Activated T-cell treated with anti-CD3 and anti-CD28 coated beads for 1 hour (primary cell): Measurements from ENCODE around the gene VSX1.

Source experiments
- DNase-seq: peaks from one replicate; pipeline ENCODE4 v3.0.0-alpha.2; 2020; ENCODE audit warnings: low read depth

The VSX1 gene

DNA sequence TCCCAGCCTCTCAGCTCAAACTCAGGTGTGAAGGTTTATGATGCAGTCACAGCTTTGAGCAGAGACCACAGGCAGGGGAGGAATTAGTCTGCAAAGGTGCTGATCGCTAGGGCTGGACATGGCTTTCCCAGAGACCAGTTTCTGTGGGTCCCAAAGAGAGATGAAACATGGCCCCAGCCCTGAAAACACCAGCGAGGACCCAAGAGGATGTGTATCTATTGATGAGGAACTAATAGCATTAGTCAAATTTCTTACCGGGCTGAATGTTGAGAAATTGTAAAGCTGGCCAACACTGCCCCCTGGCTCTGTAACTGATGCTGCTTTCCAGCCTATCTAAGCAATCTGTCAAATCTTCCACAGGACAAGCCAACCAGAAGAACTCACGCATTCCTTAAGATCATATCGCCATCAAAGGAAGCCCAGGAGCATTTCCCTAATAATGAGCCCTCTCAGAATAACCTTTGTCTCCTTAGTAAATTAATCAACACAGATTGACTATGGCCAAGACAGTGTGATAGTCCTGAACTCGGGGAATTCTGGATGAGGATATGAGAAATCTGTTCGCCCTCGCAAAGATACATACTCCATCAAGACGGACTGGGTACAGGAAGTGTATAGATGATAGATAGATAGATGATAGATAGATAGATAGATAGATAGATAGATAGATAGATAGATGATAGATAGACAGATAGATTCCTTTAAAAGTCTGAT lies 16.2 kb downstream of the VSX1 start:
- peak; percentile 53 for DNase-seq

DNA sequence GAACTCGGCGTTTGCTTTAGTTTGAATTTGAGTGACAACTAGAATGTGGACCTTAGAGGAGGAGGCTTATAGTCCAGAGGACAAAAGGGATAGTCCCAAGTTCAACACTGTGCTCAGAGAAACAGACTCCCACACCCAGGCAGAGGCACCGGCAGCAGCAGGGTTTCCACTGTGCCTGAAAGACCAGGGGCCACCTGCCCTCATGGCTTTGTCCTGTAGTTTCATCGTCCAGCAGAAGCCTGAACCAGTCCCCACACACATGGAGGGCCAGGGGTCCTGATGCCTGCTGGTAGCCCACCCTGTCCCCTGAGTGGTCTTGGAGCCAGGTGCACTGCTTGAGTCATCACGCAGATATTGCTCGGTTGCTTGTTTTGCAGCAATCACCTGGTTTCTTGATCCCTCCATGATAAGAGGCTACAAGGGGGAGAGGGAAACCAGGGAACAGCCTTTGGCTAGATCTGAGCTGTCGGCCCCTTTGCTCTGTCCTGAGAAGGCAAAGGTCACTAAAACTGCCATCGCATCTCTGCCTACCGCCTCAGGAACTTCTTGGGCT lies 16.8 kb downstream of the VSX1 start:
- DNase-seq, result no peak

DNA sequence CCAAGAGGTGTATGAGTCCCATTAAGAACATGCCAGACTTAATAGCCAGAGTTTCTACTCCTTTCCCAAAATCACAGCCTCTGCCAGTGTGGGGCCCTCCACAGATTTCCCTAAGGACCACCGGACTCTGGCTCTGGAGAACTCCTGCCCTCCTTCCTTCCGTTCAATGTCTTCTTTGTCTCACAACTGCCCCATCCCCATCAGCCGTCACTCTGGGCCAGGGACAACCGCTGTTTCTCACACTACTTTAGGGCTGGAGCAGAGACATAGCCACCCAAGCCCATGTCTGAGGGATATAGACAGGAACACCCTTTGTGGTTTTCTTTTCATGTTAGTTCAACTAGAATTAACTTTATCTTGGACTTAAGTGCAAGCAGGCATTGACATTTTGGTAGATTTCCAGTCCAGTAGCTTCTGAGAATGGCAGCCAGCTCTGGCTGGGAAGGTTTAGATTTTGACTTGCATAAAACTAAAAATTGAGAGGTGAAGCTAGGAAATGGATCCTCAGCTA lies 17.3 kb downstream of the VSX1 start:
- DNase-seq, result no peak

DNA sequence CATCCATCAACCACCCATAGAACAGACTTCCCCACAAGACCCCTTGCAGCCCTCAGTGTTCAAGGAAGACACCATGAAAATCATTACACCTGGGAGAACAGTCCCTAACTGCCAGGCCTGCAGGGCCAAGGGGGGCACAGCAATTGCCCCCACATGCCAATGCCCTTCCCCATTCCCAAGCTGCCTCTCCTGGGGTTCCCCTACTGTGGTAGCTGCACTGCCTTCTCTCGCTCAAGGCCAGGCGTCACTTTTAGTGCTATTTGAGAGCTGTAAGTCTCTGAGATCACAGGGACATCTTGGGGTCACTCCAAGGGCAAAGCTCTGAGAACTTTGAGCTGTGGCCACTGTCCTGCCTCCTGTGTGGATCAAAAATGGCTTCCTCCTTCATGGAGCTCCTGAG lies 18.0 kb downstream of the VSX1 start:
- no peak for DNase-seq

DNA sequence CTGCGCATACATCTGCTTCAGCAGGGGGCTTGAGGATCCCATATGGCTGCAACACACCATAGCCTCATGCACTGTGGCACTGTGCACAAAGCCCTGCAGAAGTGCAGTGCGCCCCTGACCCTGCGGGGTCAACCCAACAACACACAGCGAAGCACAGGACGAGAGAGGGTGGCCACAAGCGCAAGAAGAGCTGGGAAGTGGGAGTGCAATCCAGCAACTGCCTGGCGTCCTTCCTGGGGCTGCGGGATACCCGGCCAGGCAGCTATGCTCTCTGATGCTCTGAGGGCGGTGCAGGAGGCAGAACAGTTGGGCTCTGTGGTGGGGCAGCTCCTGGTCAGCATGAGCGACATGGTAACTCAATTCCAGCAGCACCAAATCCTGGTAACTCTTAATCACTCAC lies 18.4 kb downstream of the VSX1 start:
- no peak for DNase-seq

DNA sequence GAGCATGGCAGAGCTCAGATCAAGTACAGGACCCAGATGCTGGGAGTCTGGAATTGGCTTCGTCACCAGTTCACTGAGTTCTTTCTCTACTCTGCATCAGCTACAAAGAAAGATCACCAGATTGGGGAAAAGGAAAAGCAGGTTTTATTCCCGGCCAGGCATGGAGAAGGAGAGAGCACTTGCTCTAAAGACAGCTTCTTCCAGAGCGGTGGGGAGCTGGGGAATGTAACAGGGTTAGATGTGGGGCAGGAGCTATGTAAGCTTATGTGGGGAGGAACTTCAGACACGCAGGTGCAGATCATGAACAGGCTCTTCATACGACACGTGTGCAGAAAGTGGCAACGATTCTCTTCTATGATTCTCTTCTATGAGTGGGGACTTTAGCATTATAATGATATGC lies 19.1 kb downstream of the VSX1 start:
- no peak for DNase-seq

DNA sequence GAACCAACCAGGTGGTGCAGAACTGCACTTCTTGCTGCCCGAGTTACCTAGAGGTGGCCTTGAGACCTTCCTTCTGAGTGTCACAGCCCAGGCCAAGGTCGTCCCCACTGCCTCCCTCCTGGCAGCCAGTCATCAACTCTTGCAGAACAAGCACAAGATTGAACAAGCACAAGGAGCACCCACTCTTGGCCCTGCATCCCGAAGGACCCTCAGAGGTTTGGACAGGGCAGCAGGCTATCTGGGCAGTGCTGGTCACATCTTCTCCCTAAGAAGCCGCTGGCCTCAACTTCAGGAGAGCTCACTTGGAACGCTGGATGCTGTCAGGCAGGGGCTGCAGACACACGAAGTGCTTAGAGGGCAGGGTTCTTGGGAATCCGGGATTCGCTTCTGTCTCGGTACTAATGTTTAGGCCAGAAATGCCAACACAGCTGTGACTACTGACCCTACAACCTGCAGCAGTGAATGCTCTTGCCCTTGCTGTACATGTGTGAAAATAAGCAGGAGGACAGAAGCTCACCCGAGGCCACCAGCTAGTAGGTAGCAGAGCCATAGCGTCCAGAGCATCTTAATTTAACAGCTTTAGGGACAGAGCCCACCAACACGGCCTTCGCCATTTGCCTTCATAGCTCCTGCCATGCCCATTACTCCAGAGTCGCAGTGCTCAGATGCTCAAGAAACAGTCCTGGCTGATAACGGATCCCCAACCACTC lies 20.0 kb downstream of the VSX1 start:
- no peak for DNase-seq

DNA sequence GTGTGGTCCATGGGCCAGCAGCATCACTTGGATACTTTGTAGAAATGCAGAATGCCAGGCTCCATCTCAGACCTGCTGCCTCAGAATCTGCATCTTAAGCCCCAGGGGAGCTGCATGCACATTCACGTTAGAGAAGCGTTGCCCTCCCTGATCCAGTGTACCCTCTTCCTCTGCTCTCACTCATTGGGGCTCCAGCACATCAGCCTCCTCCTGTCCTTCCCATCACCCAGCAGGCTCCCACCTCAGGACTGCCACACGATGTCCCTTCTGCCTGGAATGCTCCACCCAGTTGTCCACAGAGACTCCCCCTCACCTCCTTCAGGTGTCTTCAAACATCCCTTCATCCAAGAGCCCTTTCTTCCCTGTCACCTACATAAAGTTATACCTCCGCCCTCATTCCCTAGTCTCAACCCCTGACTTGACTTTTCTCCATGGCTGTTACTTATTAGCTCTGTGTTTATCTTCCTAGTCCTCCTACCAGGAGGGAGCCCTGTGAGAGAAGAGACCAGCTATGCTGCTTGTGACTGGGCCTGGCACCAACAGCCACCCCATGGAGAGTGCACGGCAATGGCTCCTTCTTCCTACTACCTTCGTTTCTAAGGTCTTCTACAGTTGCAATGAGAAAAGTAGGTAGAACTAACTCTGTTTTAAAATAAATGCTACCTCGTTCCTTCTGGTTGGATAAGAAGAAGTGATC lies 20.7 kb downstream of the VSX1 start:
- no peak for DNase-seq

DNA sequence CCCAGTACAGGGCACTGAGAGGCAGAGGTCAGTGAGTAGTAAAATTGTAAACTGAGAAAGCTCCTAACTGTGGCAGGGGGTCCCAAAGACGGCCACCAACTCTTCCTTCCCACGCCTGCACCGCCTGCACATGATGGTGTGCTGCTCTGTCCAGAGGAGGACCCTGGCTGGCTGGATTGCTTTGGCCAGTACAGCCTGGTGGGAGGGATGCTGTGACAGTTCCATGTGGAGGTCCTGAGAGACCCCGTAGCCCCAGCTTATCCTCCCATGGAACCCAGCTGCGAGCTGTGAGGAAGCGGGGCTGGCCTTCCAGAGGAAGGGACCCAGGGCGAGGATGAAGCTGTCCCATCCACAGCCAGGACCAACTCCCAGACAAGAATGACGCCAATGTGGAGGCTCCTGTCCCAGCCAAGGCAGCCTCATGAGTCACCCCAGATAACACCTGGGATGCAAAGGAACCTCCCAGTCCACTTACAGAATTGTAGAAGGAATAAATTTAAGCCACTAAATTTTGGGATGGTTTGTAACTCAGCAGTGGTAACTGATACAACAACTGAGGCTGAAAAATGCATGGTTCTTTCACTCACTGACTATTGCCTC lies 22.0 kb downstream of the VSX1 start:
- DNase-seq, result no peak

DNA sequence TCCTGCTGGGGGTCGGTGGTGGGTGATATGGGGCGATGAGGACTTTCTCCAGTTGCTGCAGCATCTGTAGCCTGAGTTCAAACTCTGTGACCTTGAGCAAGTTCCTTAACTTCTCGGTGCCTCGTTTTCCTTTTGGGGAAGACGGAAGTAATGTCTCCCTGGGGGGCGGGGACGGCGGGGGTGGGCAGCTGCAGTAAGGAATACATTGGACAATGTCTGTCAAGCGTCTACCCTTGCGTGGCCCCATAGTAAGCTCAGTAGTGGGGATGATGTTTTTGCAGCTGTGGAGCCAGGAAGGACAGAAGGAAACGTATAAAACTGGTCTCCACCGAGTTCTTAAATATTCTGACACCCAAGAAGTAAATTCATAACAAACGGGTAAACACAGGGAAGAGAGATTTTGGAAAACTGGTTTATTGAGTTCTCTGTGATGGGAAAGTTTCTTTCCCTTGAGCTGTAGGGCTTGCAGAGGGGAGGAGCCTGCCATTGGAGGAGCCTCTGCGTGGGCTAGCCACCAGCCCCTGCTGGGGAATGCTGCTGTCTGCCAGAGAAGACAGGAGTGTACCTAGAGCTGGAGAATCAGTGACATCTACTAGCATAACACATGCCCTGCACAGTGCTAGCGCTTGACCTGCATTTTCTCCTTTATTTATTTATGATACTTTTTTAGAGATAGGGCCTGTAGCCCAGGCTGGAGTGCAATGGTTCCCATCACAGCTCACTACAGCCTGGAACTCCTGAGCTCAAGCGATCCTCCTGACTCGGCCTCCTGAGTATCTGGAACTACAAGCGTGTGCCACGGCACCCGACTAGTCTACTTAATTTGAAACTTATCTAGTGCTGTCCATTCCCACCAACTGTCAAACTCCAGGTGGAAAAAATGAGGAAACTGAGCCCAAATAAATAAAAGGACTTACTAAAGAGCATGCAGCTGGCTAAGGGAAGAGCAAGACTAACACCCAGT lies 22.8 kb downstream of the VSX1 start:
- no peak for DNase-seq

DNA sequence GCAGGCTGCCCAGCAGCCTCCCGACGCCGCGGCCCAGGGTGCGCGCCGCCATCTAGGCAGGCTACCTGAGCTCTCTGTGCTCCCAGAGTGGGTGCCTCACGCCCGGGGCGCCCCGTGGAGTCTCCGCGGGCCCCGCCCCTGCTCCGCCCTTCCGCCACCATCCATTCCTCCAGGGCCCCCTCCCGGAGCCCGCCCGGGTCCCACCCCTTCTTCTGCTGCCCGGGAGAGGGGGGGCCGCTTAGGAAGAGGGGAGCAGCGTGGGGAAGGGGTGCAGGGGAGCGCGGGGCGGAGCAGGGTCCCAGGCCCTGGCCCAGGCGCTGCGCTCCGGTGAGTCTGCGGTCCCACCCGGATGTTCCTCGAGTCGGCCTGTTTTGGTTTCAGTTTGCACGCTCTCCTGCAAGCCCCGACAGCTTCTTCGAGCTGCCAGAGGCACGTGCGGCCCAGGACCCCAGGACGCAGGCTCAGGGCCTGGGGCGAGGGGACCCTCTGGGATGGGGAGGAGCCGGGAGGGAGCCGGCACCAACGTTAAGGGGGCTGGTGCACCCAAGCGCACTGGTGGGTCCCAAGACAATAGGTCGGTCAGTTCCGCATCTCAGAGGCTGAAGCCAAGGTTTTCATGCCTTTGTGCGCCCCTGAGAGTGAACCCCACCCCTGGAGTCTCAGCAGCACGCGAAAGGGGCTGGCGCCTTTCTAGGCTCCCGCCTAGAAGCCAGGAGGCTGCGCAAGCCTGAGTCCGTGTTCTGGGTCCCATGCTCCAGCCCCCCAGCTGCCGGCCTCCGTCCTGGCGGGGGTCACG lies 23.7 kb downstream of the VSX1 start, which contains the start of gene ACSS1:
TSS of gene ACSS1 (minus strand) at position 89 of the 796 bp plus-strand sequence. CDS start at position 52, 37 bp downstream.
- peak; percentile 61 for DNase-seq

DNA sequence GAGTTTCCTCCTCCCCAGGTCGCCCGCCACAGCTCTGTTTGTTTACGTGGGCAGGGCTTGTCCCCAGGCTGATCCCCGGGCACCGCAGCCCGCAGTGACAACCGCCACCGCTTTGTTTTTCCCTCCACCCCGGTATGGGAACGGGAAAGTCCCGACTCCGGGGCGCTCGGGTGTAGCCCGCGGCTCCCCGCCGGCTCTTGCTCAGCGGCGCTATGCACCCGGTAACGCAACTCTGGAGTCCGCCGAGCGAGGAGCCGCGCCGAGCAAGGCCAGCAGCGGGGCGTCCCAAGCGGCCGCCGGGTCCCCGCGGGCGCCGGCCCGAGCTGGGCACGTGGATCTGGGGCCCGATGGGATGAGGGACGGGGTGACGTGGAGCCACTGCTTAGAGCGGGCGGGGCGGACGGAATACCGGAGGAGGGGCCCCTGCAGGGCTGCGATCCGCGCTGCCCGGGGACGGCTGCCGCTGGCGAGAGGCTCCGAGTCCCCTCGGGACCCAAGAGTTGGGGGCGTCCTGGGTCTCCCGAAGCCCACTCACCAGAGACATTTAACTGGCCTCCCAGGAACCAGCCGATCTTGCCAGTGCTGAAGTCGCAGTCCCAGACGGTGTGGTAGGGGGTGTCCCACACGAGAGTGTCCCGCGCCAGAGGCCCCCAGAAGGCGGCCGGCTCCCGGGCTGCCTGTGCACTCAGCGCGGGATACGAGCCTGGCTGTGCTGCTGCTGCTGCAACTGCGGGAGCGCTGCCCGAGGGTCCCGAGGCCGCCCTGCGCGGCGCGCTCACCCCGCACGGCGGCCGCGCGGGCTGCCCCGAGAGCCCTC lies 24.5 kb downstream of the VSX1 start:
- DNase-seq, result peak; percentile 59

DNA sequence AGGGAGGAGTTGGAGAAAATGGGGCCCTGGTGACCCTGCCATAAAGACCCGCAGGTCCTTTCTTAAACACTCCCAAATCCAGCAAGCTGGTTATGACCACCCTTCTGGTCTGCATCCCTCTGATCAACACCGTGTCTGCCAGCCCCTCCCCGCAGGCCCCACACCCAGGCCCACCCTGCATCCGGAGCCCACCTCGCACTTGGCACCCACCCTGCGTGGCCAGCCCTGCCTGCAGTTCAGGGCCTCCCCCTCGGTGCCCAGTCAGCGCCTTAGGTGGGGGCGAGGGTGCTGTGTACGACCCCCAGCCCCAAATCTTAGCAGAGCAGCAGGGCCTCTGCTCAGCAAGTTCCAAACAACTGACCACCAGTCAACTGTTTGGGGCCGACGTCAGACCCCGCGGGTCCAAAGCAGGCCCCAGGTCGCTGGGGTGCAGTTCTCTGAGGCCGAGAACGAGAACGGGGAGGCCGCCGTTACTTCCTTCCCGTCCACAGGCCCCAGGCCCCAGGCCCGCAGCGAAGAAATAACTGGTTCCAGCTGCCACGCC lies 25.2 kb downstream of the VSX1 start:
- DNase-seq, result no peak

DNA sequence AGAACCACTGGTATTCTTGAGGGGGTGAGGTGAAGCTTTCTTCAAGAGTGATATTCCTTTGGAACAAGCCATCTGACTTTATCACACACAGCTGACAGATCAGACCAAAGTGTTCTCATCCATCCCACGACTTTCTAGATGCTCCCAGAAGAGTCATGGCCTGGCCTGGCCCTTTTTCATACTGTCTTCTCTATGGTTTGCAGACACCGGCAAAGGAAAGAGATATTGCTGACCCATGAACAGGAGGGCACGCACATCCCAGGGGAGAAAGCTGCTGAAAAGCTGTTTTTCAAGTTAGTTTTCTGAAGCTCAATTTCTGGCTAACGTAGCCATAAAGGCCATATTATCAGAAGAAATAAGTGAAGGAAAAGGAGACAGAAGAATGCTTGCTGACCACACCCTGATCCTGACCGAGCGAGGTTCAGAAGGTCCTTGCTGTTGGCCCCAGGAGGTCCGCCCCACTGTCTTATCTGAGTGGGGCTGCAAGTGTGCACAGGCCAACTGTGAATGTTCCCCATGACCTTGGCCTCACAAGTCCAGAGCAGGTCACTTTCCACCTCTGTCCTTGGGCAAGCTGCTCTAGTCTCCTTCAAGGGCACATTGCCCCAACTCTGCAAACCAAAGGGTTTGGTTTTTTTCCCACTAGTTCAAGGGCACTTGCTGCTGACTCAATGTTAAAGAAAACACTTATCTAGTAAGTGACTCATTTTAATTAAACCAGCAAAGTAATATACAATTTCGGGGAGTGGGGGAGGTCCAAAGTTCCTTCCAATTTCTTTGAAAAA lies 26.0 kb downstream of the VSX1 start:
- no peak for DNase-seq

DNA sequence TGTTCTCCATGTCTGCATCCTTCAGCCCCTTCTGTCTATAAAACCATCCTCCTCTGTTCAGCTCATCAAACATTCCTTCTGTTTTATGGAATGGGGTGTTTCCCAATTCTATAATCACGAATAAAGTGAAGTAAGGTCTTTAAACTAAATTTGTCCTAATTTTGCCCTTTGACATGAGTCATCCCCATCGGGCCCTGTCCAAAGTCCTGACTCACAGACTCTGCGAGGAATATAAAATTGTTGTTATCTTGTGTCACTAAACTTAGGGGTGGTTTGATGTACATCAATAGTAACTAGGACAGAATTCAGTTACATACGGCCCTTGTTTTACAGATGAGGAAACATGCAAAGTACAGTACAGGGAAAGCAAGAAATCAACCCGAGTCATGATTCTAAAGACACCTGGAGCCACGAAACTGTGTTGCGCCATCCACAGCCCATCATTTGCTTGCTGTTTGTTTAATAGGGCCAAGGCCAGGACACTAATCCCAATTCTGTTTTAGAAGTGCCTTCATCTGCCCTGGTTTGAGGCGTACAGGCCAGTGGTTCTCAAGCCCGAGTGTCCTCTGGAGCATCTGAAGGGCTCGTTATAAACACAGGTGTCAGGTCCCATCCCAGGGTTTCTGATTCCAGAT lies 26.8 kb downstream of the VSX1 start:
- no peak for DNase-seq

DNA sequence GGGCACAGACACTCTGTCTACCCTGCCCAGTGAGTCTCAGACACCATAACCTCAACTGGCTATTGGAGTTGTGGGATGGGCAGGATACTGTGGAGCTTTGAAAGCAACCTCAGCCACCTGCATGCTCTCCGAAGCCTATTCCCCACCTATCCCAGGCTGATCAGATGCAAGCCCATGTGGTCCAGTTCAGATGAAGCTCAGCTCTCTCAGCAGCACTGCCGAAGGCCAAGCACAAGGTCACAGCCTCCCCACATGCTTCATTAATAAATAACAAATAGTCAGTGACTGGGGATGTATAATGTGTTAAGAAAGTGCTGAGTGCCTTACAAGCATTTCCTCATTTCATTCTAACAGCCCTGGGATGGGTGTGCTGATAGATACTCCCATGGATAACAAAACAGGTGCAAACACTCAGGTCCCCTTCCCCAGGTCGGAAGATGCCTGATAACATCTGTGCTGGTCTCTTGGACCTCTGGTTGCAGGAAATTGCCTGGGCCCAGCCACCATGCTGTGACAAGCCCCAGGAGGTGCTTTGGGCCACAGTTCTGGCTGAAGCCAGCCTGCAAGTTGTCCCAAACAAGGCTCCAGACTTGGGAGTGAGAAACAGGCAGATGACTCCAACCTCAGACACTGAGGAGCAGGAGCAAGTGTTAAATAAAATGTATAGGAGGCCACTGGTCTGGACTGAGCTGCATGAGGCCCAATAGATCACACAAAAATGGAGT lies 27.7 kb downstream of the VSX1 start:
- DNase-seq, result no peak
